NCI-H1092 treated with DMSO at 0.1 percent for 48 hours (cell line): ENCODE measurements around the gene ZNF358.
A peak's percentile ranks its signal among the peaks of the same experiment; 100 is the strongest.

Experiments
- DNase-seq: peaks from one replicate; lab custom pipeline; 2025; lab: John Stamatoyannopoulos, UW

The ZNF358 gene

GRCh38 chr19:7489609-7490044, 26.3 kb upstream of the ZNF358 start:
- peak; percentile 40 for DNase-seq

DNA sequence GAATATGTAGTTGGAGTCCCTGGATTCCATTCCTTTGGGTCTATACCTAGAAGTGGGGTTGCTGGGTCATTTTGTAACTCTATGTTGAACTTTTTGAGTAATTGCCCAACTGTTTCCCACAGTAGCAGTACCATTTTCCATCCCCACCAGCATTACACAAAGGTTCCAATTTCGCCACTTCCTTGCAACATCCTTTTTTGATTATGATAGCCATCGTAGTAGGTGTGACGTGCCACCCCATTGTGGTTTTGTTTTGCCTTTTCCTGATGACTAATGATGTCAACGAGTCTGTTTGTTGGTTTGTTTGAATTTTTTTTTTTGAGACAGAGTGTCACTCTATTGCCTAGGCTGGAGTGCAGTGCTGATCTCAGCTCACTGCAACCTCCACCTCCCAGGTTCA, 23.8 kb upstream of the ZNF358 start:
- DNase-seq = no peak

- no peak for DNase-seq
Measured at GRCh38 chr19:7492558-7492957, 23.3 kb upstream of the ZNF358 start.

DNA sequence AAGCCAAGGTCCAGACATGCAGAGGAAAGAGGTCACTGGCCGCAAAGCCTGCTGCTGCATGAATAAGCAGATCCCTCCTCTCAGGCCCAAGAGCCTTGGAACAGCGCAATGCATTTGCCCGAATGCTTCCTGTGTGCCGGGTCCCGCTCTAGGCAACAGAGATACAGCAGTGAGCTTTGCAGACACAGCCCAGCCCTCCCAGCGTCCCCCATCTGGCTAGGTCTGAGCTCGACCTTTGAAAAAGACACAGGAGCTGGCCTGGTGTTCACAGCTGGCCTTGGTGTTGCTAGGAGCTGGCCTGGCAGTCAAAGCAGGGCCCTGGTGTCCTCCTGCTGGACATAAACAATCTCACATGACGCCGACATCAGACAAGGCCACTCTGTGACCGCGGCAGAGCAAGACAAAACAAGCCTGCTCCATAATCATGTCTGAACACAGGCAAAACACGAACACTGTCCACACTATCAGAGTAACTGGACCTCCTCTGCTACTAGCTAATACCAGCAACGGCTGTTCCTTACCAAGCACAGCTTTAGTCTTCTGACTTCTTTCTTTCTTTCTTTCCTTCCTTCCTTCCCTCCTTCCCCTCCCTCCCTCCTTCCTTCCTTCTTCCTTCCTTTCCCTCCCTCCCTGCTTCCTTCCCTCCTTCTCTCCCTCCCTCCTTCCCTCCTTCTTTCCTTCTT, 21.3 kb upstream of the ZNF358 start:
- DNase-seq = no peak

GRCh38 chr19:7497292-7497691, 18.6 kb upstream of the ZNF358 start:
- DNase-seq = no peak

GRCh38 chr19:7500811-7501450, 15.0 kb upstream of the ZNF358 start:
- DNase-seq = peak; percentile 76

DNA sequence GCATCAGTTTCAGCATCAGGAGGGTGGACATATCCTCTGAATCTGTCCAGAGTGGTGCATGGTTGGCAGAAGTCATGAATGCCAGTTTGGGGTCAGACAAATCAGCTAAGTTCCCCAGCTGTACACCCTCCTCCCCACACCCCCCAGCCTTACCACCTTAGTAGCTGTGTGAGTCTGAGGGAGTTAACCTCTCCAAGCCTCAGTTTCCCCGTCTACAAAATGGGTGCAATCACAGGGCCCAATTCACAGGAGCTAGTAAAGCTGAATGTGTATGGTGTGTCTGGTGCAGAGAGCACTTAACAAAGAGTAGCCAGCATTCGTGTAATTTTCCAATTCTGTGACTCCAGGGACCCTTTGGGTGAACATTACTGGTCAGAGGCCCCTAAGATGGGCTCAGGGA, 13.4 kb upstream of the ZNF358 start:
- DNase-seq = no peak

GRCh38 chr19:7504684-7505083, 11.2 kb upstream of the ZNF358 start:
- no peak for DNase-seq

GRCh38 chr19:7505288-7505681, 10.6 kb upstream of the ZNF358 start:
- no peak for DNase-seq

GRCh38 chr19:7505682-7506384, 10.1 kb upstream of the ZNF358 start:
- DNase-seq = no peak

GRCh38 chr19:7506385-7507328, 9.2 kb upstream of the ZNF358 start:
- no peak for DNase-seq

DNA sequence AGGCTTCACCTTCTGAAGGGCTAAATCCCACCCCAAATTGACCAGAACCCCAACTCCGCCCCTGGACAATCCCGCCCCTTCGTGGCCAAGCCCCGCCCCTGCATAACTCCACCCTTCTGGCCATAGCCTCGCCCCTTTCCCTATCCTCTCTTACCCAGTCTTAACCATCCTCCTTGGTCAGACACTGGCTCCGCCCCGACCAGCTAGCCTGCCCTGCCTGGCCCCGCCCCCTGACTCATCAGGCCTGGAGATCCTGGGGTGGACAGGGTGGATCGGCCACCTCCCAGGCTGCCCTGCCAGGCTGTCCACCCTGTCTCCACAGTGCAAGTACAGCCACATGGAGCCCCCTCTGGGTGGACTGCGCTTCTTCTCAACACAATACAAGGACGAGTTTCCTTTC, 8.0 kb upstream of the ZNF358 start:
- DNase-seq = no peak

DNA sequence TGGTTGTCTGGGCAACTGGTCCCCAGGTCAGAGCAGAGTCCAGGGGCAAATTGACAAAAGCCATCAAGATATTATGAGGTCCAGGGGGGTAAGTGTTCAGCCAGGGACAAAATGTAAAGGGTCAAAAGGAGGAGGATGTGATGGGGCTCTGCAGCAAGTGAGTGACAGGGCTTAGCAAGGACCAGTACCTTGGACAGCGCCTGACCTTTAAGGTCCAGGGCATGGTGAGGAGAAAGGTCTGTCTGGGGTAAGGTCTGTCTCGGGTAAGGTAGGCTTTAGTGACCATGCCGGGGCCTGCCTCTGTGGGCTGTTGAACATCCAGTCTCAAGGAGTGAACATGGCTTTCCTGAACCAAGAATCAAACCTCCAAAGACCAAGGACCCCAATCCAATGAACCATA, 6.3 kb upstream of the ZNF358 start:
- no peak for DNase-seq

GRCh38 chr19:7512400-7512851, 3.5 kb upstream of the ZNF358 start:
- no peak for DNase-seq

GRCh38 chr19:7513809-7514642, 1.9 kb upstream of the ZNF358 start:
- no peak for DNase-seq

DNA sequence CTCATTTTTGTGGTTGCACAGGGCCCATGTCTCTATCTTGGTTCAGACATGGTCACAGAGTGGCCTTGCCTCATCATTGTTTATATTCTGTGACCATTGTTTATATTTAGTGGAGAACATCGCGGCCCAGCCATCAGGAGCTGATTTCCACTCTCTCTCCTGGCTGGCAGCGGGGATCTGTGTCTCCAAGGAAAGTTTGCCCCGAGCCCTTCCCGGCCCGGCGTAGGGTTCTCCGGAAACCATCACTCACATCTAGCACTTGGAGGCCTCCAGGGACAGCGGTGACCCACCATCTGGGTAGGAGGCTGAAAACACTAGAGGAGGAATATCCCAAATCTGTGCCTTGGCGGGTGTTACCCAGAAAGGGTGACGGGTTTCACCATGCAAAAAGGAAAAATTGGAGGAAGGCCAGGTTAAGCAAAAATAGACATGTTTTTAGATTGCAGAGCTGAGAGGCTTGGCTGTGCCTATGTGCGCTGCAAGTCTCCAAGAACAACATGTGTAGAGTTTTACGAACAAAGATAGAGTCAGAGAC, 726 bp upstream of the ZNF358 start:
- DNase-seq = no peak

DNA sequence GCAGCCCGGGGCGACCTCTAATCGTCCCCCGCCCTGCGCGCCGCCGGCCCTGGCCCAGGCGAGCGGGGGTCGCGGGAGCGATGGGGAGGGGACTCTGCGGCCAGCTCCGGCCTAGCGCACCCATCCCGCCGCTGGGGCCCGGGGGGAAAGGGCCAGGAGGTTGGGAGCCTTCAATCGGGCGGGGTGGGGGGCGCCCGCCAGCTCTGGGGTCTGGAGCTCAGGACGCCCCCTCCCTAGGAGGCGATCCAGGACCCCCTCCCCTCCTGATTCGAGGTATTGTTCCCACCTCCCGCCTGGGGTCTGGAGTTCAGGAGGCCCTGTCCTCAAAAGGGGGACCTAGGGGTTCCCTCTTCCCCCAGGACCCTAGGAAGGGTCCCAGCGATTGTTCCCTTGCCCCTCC, 430 bp downstream of the ZNF358 start:
- DNase-seq = no peak

DNA sequence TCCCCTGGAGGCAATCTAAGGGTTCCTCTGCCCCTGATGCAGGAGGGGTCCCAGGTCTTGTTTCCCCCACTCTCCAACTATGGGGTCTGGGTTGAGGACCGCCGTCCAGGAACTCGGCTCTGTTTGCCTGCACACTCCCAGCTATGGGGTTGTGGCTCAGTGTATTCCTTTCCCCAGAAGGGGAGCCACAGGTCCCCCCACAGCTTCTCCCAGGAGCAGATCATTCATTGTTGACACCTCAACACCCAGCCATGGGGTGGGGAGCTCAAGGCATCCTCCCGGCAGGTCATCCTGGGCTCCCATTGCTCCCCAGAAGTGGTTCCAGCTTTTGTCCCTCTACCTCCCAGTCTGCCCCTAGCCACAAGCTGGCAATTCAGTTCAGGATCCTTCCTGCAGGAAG, 975 bp downstream of the ZNF358 start:
- no peak for DNase-seq

- no peak for DNase-seq
Measured at GRCh38 chr19:7519361-7520130, 3.6 kb downstream of the ZNF358 start.
